GM12875 (cell line): ENCODE results near the gene LSM2.
"Not testable (repeated sequence)": the region's sequence is repeated elsewhere in the genome, so short reads cannot be mapped to it uniquely, and the experiment has no call there.

Source experiments
- H3K4me3 ChIP-seq: one replicate; pipeline ENCODE4 v1.5.1; 2011; ENCODE audit warnings: low read depth, low read length, control low read depth
- TF ChIP-seq, protein P1 (sequence below): IDR thresholded peaks from 2 replicates; pipeline ENCODE4 v1.5.1; 2011; ENCODE audit warnings: low read depth, mild to moderate bottlenecking, control low read depth, inconsistent platforms, low read length, moderate library complexity, borderline replicate concordance; ENCODE audit not compliant: insufficient read depth

Gene LSM2

DNA sequence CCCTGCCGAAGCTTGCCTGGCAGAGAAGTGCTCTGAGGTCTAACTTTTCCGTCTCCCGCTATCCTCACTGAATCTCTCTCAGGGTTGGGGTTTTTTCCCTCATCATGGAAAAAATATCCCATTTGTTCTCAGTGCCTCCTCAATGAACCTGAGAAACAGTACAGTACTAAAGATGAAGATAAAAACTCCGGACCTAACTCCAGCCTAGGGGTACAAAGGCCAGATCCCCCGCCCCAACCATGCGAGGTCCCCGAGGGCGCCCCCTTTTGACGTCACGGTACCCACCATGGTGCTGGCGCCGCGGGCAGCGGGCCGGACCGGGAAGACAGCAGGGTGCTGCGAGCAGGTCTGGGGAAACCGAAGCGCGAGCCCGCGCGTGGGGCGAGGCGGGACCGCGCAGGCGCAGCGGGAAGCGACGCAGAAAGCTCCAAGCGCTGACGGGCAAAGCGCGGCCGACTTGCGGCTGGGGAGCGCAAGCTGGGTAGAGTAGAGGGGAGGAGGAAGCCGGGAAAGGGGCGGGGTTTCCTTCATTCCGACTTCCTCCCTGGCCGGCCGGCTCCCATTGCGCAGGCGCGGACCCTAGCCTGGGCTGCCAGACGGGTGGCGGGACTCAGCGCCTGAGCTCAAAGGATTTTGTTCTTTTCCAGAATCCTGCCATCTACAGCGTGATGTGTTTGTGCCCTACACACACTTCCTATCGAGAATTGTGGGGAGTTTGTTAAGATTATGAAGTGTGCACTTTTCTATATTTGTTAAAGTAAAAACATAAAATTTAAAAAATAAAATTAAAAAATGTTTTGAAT, at the start of gene LSM2:
LSM2 (minus strand) TSS at position 497 of the 803 bp plus-strand sequence; CDS start at position 288, 209 bp downstream.
- TF ChIP-seq, protein P1, sequence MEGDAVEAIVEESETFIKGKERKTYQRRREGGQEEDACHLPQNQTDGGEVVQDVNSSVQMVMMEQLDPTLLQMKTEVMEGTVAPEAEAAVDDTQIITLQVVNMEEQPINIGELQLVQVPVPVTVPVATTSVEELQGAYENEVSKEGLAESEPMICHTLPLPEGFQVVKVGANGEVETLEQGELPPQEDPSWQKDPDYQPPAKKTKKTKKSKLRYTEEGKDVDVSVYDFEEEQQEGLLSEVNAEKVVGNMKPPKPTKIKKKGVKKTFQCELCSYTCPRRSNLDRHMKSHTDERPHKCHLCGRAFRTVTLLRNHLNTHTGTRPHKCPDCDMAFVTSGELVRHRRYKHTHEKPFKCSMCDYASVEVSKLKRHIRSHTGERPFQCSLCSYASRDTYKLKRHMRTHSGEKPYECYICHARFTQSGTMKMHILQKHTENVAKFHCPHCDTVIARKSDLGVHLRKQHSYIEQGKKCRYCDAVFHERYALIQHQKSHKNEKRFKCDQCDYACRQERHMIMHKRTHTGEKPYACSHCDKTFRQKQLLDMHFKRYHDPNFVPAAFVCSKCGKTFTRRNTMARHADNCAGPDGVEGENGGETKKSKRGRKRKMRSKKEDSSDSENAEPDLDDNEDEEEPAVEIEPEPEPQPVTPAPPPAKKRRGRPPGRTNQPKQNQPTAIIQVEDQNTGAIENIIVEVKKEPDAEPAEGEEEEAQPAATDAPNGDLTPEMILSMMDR, result peak; percentile 22; the same call in 1 of the 2 replicates
- H3K4me3 ChIP-seq, result peak within 1 kb of the TSS; percentile 77

DNA sequence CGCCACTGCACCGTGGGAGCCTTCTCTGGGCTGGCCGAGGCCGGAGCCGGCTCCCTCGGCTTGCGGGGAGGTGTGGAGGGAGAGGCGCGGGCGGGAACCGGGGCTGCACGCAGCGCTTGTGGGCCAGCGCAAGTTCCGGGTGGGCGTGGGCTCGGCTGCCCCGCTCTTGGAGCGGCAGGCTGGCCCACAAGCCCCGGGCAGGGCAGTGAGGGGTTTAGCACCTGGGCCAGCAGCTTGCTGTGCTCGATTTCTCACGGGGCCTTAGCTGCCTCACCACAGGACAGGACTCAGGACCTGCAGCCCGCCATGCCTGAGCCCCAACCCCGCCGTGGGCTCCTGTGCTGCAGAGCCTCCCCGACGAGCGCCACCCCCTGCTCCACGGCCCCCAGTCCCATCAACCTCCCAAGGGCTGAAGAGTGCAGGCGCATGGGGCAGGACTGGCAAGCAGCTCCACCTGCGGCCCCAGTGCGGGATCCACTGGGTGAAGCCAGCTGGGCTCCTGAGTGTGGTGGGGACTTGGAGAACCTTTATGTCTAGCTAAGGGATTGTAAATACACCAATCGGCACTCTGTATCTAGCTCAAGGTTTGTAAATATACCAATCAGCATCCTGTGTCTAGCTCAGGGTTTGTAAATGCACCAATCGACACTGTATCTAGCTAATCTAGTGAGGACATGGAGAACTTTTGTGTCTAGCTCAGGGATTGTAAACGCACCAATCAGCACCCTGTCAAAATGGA, 45.4 kb upstream of the LSM2 start:
- H3K4me3 ChIP-seq, result not testable (repeated sequence)

DNA sequence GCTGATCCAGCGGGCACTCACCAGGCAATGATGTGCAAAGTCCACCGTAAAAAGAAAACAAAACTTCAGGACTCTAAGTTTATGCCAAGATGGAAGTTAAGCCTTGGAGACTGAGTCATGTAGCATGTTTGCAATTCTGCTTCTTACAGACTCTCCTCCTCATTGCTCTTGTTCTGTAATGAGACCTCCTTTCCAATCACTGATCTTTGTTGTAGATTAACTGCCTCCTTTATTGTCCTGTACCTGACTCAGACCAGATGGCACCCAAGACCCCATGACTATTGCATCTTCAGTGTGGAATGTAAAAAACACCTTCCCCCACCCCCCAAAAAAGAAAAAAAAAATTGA, 44.7 kb upstream of the LSM2 start:
- H3K4me3 ChIP-seq, result no peak overlapping the region
- TF ChIP-seq, protein P1, result no peak

DNA sequence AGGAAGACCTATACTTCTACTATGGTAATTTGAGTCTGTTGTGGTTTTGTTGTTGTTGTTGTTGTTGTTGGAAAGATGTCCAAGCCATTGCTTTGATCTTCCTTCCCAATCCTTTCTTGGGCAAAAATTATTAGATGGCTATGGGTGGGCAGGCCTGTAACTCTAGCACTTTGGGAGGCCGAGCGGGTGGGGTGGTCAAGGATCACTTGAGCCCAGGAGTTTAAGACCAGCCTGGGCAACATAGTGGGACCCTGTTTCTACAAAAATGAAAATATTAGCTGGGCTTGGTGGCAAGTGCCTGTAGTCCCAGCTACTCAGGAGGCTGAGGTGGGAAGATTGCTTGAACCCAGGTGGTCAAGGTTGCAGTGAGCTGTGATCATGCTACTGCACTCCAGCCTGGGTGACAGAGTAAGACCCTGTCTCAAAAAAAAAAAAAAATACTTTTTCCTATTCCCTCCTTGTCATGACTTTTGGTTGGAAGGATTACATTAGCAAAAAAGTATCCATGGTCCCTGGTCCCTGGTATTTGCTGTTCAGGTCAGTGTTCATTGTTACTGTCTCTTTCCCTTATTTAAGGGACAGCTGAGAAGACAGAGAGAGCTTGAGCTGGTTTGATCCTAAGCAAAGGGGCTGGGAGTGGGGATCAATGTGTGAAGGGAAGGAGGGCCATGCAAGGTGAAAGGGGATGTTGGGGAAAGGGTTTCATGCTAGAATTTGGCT, 44.2 kb upstream of the LSM2 start:
- no peak overlapping the region for H3K4me3 ChIP-seq
- TF ChIP-seq, protein P1, result no peak

DNA sequence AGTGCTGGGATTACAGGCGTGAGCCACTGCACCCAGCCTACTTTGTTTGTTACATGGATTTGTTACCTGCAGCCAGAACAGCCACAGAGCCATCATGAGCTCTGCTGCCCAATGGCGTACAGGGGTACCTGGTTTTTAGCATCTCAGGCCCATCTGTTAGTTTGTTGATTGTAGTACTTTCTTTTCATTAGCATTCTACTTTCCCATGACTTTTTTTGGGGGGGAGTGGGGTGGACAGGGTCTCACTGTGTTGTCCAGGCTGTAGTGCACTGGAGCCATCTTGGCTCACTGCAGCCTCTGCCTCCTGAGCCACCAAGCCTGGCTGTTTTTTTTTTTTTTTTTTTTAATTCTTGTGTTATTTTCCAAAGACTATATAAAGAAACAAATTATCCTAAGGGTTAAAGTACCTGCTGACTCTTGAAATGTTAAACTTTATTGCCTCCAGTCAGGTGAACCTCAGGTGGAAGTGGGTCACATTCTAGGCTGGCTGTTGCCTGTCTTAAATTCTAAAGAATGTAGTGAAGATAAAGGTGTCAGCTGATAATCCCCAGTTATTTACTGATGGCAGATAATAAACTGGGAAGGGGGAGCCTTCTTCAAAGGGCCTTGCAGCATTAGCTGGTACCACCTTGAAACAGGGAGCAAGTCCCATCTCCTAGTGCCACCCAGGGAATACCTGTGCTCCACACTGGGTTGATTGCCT, 40.7 kb upstream of the LSM2 start:
- TF ChIP-seq, protein P1, result no peak

DNA sequence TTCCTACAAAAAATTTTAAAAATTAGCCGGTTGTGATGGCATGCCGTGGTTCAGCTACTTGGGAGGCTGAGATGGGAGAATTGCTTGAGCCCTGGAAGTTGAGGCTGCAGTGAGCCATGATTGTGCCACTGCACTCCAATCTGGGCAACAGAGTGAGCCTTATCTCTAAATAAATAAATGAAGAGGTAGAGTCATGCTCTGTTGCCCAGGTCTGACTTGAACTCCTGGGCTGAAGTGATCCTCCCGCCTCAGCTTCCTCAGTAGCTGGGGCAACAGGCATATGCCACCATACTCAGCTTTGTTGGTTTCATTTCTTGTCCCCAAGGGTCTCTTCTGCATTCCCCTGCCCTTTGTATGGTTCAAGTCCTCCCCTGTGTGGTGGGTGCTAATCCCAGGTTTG, 37.7 kb upstream of the LSM2 start:
- TF ChIP-seq, protein P1, result no peak
- H3K4me3 ChIP-seq, result no peak overlapping the region

More for the DNA sequence above, 40.7 kb upstream of the LSM2 start:
- H3K4me3 ChIP-seq, result no peak overlapping the region

DNA sequence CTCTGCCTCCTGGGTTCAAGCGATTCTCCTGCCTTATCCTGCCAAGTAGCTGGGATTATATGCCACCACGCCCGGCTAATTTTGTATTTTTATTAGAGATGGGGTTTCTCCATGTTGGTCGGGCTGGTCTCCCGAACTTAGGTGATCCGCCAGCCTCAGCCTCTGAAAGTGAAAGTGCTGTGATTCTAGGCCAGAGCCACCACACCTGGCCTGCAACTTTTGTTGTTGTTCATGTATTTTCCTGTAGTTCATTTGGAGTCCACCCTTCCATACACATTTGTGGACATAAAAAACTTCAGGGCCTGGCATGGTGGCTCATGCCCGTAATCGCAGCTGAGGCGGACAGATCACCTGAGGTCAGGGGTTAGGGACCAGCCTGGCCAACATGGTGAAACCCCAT, 35.3 kb upstream of the LSM2 start:
- H3K4me3 ChIP-seq, result no peak overlapping the region
- TF ChIP-seq, protein P1, result no peak

DNA sequence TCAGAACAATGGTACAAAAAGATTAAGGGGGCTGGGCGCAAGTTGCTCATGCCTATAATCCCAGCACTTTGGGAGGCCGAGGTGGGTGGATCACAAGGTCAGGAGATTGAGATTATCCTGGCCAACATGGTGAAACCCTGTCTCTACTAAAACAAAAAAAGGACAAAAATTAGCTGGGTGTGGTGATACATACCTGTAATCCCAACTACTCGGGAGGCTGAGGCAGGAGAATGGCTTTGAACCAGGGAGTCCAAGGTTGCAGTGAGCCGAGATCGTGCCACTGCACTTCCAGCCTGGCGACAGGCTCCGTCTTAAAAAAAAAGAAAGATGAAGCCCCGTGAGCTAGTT, 33.0 kb upstream of the LSM2 start:
- not testable (repeated sequence) for H3K4me3 ChIP-seq
